GM21447 (cell line): Measurements from ENCODE around the gene KIF26B.

Experiments
- ATAC-seq: cut with Tn5 transposase; IDR thresholded peaks from one replicate; pipeline ENCODE4 v1.9.1; 2021; ENCODE audit not compliant: unreplicated experiment

Gene KIF26B

GRCh38 chr1:245168906-245169305 is 14.1 kb downstream of the KIF26B start:
- ATAC-seq, result no peak

- ATAC-seq, result no peak
Measured at GRCh38 chr1:245169376-245169775, 14.6 kb downstream of the KIF26B start.

- ATAC-seq, result no peak
Measured at GRCh38 chr1:245172026-245172425, 17.2 kb downstream of the KIF26B start.

GRCh38 chr1:245172829-245173228 is 18.0 kb downstream of the KIF26B start:
- no peak for ATAC-seq

GRCh38 chr1:245173446-245174211 is 18.8 kb downstream of the KIF26B start:
- ATAC-seq, result no peak

GRCh38 chr1:245177071-245177900 is 22.5 kb downstream of the KIF26B start:
- no peak for ATAC-seq

GRCh38 chr1:245179706-245180105 is 24.9 kb downstream of the KIF26B start:
- no peak for ATAC-seq

GRCh38 chr1:245180496-245181157 is 25.8 kb downstream of the KIF26B start:
- peak; percentile 46 for ATAC-seq

- ATAC-seq, result no peak
Measured at GRCh38 chr1:245181158-245181517, 26.4 kb downstream of the KIF26B start.

GRCh38 chr1:245182028-245182427 is 27.2 kb downstream of the KIF26B start:
- no peak for ATAC-seq

- ATAC-seq, result no peak
Measured at GRCh38 chr1:245183429-245183828, 28.6 kb downstream of the KIF26B start.

- ATAC-seq, result no peak
Measured at GRCh38 chr1:245184779-245185178, 30.0 kb downstream of the KIF26B start.

GRCh38 chr1:245188403-245188802 is 33.6 kb downstream of the KIF26B start:
- ATAC-seq, result no peak

- ATAC-seq, result no peak
Measured at GRCh38 chr1:245195398-245195797, 40.6 kb downstream of the KIF26B start.

- ATAC-seq, result no peak
Measured at GRCh38 chr1:245197121-245197520, 42.3 kb downstream of the KIF26B start.

GRCh38 chr1:245197911-245198379 is 43.2 kb downstream of the KIF26B start:
- ATAC-seq, result no peak

GRCh38 chr1:245198748-245199516 is 44.1 kb downstream of the KIF26B start:
- ATAC-seq, result no peak

- no peak for ATAC-seq
Measured at GRCh38 chr1:245200146-245200545, 45.4 kb downstream of the KIF26B start.

GRCh38 chr1:245201201-245201600 is 46.4 kb downstream of the KIF26B start:
- no peak for ATAC-seq

- ATAC-seq, result no peak
Measured at GRCh38 chr1:245201827-245202226, 47.0 kb downstream of the KIF26B start.

- ATAC-seq, result no peak
Measured at GRCh38 chr1:245205396-245205795, 50.6 kb downstream of the KIF26B start.
